CD4-positive, alpha-beta memory T cell (primary cell): ENCODE results near the gene KIAA1958. TPM values are rescaled to one million over a fixed set of nuclear protein-coding genes. Genes with fewer than 3 reads are reported as not detected.
A peak's percentile ranks its signal among the peaks of the same experiment; 100 is the strongest.

ENCODE experiments used
- CTCF ChIA-PET: fragments of 350-600 bp; sonication (Branson Sonifier 250); formaldehyde crosslinking; loops from one replicate; lab custom pipeline; 2021; ENCODE audit warnings: inconsistent platforms; ENCODE audit not compliant: partially characterized antibody; lab: Charles Lee
- POLR2A ChIA-PET: fragments of 350-600 bp; sonication (Branson Sonifier 250); formaldehyde crosslinking; loops from one replicate; lab custom pipeline; 2021; ENCODE audit not compliant: partially characterized antibody; lab: Charles Lee
- DNase-seq, 5 donors: peaks; one replicate each; pipeline versions ENCODE4 v3.0.0 to v3.0.0-alpha.2; 2020 to 2022; ENCODE audit warnings: mixed read lengths in 1 of 5
- H3K27ac ChIP-seq: one replicate; pipeline ENCODE4 v1.7.0; 2013; ENCODE audit warnings: low read depth, low read length
- H3K27me3 ChIP-seq: 2 replicates; pipeline ENCODE4 v1.7.0; 2013; ENCODE audit warnings: mild to moderate bottlenecking, low read length, moderate library complexity; ENCODE audit not compliant: insufficient read depth
- H3K36me3 ChIP-seq: 2 replicates; pipeline ENCODE4 v1.7.0; 2013; ENCODE audit warnings: mild to moderate bottlenecking, low read length, moderate library complexity; ENCODE audit not compliant: insufficient read depth
- H3K4me1 ChIP-seq: 2 replicates; pipeline ENCODE4 v1.7.0; 2013; ENCODE audit warnings: mild to moderate bottlenecking, low read length, moderate library complexity; ENCODE audit not compliant: insufficient read depth
- H3K4me3 ChIP-seq, 2 donors: one replicate each; pipeline ENCODE4 v1.7.0; 2013; ENCODE audit warnings: low read length in 2 of 2, mild to moderate bottlenecking in 1 of 2
- H3K9me3 ChIP-seq, 2 donors: one replicate each; pipeline ENCODE4 v1.7.0; 2013; ENCODE audit warnings: low read length in 2 of 2, control low read depth in 1 of 2; ENCODE audit not compliant: control insufficient read depth in 1 of 2
- H3K27ac Mint-ChIP-seq, 7 donors: one replicate each; pipeline ENCODE4 v1.8.0; 2020 to 2021; ENCODE audit warnings: mixed read lengths in 7 of 7, mild to moderate bottlenecking in 6 of 7, inconsistent platforms in 3 of 7, moderate library complexity in 3 of 7
- H3K27me3 Mint-ChIP-seq, 2 donors: one replicate each; pipeline ENCODE4 v1.8.0; 2020 to 2021; ENCODE audit warnings: mixed read lengths in 2 of 2
- H3K36me3 Mint-ChIP-seq, 2 donors: one replicate each; pipeline ENCODE4 v1.8.0; 2020 to 2021; ENCODE audit warnings: mixed read lengths in 2 of 2, inconsistent platforms in 1 of 2, mild to moderate bottlenecking in 1 of 2
- H3K4me1 Mint-ChIP-seq, 4 donors: one replicate each; pipeline ENCODE4 v1.8.0; 2020 to 2021; ENCODE audit warnings: mixed read lengths in 4 of 4, mild to moderate bottlenecking in 1 of 4
- H3K4me3 Mint-ChIP-seq, 8 donors: one replicate each; pipeline ENCODE4 v1.8.0; 2020 to 2021; ENCODE audit warnings: mixed read lengths in 8 of 8, mild to moderate bottlenecking in 7 of 8, moderate library complexity in 6 of 8, inconsistent platforms in 3 of 8
- H3K9me3 Mint-ChIP-seq, 8 donors: one replicate each; pipeline ENCODE4 v1.8.0; 2020 to 2021; ENCODE audit warnings: mixed read lengths in 8 of 8, mild to moderate bottlenecking in 5 of 8, inconsistent platforms in 3 of 8, moderate library complexity in 1 of 8
- intact Hi-C: fragments of 100-400 bp; cut with micrococcal nuclease; formaldehyde crosslinking; loops from one replicate; pipeline ENCODE4 v1.15.1; 2023
- polyA plus RNA-seq, 2 donors: library from polyadenylated mRNA; unstranded; fragments of 300-500 nt; fragmentation: Illumina TruSeq; gene quantifications; one replicate each; pipeline ENCODE4 v1.2.3, GENCODE V29; 2021
- total RNA-seq, 2 experiments: library from RNA; stranded (reverse); gene quantifications; one replicate each; pipeline ENCODE4 v1.2.3, GENCODE V29; 2021

Gene KIAA1958
- total and polyA plus RNA-seq, 4 experiments from 2014 or later = 0.63 to 5.1 (median 2.8) TPM

- Mint-ChIP-seq H3K36me3 (peaks cover 14 to 22% of the 10 kb centered on the region in 2 donors), H3K27ac (no peak overlapping the region), H3K4me3 (no peak overlapping the region), H3K9me3 (peaks cover 3 to 31% (median 20%) of the 10 kb centered on the region in 8 donors), H3K27me3 (peaks cover 0 to 6% of the 10 kb centered on the region in 2 donors), H3K4me1 (peaks cover 5 to 10% (median 6%) of the 10 kb centered on the region in 4 donors)
- peaks cover 3% of the 10 kb centered on the region for H3K4me1 ChIP-seq
- no peaks in the 10 kb centered on the region for H3K27me3 ChIP-seq
- POLR2A ChIA-PET = no interaction called here
- CTCF ChIA-PET = interaction anchor here (0.6 kb wide), 1 partner anchor 235 kb away, joined by 3 read pairs; no protein-coding TSS in a partner anchor
- H3K36me3 ChIP-seq = no peaks in the 10 kb centered on the region
- peaks cover 0 to 6% of the 10 kb centered on the region in 2 donors for H3K9me3 ChIP-seq
- DNase-seq = no peak
- H3K4me3 ChIP-seq = no peak overlapping the region
- intact Hi-C loops = no loop called here
- H3K27ac ChIP-seq = no peak overlapping the region
Observed at GRCh38 chr9:112680731-112681402, 194.2 kb downstream of the KIAA1958 start.

- no peaks in the 10 kb centered on the region for H3K27me3 ChIP-seq
- no peaks in the 10 kb centered on the region for H3K4me1 ChIP-seq
- Mint-ChIP-seq H3K36me3 (peaks cover 72 to 75% of the 10 kb centered on the region in 2 donors), H3K27ac (no peak overlapping the region), H3K4me1 (peaks cover 0 to 3% (median 0%) of the 10 kb centered on the region in 4 donors), H3K4me3 (no peak overlapping the region), H3K27me3 (no peaks in the 10 kb centered on the region), H3K9me3 (no peaks in the 10 kb centered on the region)
- POLR2A ChIA-PET = no interaction called here
- H3K9me3 ChIP-seq = no peaks in the 10 kb centered on the region
- peaks cover 32% of the 10 kb centered on the region for H3K36me3 ChIP-seq
- CTCF ChIA-PET = no interaction called here
- no peak overlapping the region for H3K4me3 ChIP-seq
- H3K27ac ChIP-seq = no peak overlapping the region
- DNase-seq = no peak
- intact Hi-C loops = no loop called here
Observed at GRCh38 chr9:112689161-112689740, 202.6 kb downstream of the KIAA1958 start.

DNA sequence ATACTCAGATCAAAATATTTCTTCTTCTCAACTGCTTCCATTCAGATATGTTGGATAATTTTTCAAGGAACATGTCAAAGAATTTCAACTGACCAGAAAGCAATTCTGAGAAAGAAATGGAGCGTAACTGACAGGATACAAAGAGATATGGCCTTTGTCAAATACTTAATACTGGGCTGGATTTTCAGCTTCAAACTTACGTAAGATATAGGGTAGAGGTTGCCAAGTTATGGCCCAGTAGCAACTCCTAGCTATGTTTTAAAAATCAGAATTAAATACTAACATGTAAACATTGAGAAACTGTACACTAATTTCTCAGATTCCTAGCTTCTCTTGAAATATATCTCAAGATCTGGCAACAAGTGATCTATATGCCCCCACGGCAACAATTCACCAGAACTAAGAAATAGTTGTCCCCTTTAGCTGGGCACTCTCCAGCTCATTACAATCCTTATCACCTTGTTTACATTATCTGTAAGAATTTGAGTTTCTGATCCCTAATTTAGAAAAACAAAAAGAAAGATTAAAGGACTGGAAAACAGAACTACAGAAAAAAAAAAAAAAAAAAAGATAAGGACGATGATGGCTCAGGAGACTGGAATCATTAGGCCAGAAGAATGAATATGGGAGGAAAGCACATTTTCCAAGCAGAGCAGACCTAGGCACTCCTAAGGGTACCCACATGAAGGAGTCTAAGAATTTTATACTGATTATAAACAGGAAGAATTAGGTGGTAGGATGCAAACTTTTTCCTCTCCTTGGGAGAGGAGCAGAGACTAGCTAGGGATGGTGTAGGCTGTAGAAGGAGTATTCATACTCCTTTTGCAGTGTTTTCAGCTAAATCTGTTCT is 208.3 kb downstream of the KIAA1958 start:
- H3K4me1 ChIP-seq = peaks cover 6% of the 10 kb centered on the region
- H3K36me3 ChIP-seq = peaks cover 21% of the 10 kb centered on the region
- H3K27ac Mint-ChIP-seq = no peak overlapping the region
- no peak overlapping the region for H3K4me3 Mint-ChIP-seq
- H3K27ac ChIP-seq = no peak overlapping the region
- ChIA-PET POLR2A (no interaction called here), CTCF (interaction anchor here (0.6 to 1.1 kb wide), 3 partner anchors 12 to 98 kb away, joined by 3 read pairs; no protein-coding TSS in a partner anchor)
- H3K4me1 Mint-ChIP-seq = peaks cover 8 to 18% (median 14%) of the 10 kb centered on the region in 4 donors
- H3K9me3 ChIP-seq = no peaks in the 10 kb centered on the region
- peaks cover 49 to 65% of the 10 kb centered on the region in 2 donors for H3K36me3 Mint-ChIP-seq
- no peak overlapping the region for H3K4me3 ChIP-seq
- H3K27me3 ChIP-seq = no peaks in the 10 kb centered on the region
- H3K27me3 Mint-ChIP-seq = no peaks in the 10 kb centered on the region
- intact Hi-C loops = loop anchor here (5.0 kb wide), 1 partner anchor 97 kb away; no protein-coding TSS in a partner anchor
- DNase-seq = no peak
- no peaks in the 10 kb centered on the region for H3K9me3 Mint-ChIP-seq

DNA sequence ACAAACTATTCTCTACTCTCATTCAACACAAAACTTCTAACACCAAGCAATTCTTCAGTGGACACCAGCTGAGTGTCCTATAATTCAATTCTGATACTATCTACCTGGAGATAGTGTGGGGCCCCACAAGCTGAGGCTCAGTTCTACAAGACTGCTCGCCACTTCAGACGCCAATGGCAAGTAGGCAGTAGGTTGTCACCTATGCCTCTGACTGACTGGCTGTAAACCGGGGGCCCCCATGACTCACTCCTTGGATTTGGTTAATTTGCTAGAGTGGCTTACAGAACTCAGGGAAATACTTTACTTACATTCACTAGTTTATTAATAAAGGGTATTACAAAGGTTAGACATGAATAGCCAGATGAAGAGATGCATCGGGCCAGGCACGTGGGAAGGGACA is 209.8 kb downstream of the KIAA1958 start:
- peaks cover 12 to 24% (median 19%) of the 10 kb centered on the region in 4 donors for H3K4me1 Mint-ChIP-seq
- no peak for DNase-seq
- H3K4me3 Mint-ChIP-seq = no peak overlapping the region
- ChIA-PET CTCF (interaction anchor here (1.6 kb wide), 1 partner anchor 253 kb away, joined by 3 read pairs; no protein-coding TSS in a partner anchor), POLR2A (no interaction called here)
- H3K27me3 Mint-ChIP-seq = no peaks in the 10 kb centered on the region
- H3K9me3 ChIP-seq = no peaks in the 10 kb centered on the region
- no peak overlapping the region for H3K27ac Mint-ChIP-seq
- no peak overlapping the region for H3K27ac ChIP-seq
- H3K4me3 ChIP-seq = no peak overlapping the region
- peaks cover 38 to 56% of the 10 kb centered on the region in 2 donors for H3K36me3 Mint-ChIP-seq
- peaks cover 9% of the 10 kb centered on the region for H3K36me3 ChIP-seq
- H3K9me3 Mint-ChIP-seq = no peaks in the 10 kb centered on the region
- H3K27me3 ChIP-seq = no peaks in the 10 kb centered on the region
- intact Hi-C loops = loop anchor here (5.0 kb wide), 1 partner anchor 96 kb away; no protein-coding TSS in a partner anchor
- peaks cover 6% of the 10 kb centered on the region for H3K4me1 ChIP-seq

GRCh38 chr9:112699230-112699629 is 212.6 kb downstream of the KIAA1958 start:
- POLR2A ChIA-PET = no interaction called here
- CTCF ChIA-PET = interaction anchor here (0.5 to 1.2 kb wide), 2 partner anchors 320 to 613 kb away, joined by 3 read pairs; partner anchors contain the start of gene HSDL2
- Histone ChIP-seq H3K36me3 (peaks cover 4% of the 10 kb centered on the region), H3K27me3 (no peaks in the 10 kb centered on the region), H3K9me3 (no peaks in the 10 kb centered on the region), H3K4me3 (no peak overlapping the region), H3K4me1 (peaks cover 6% of the 10 kb centered on the region), H3K27ac (no peak overlapping the region)
- DNase-seq = peak; percentile 4 to 48 (median 16)
- Mint-ChIP-seq H3K27ac (peak overlapping the region in 1 of 7 donors; percentile 18), H3K36me3 (peaks cover 29 to 53% of the 10 kb centered on the region in 2 donors), H3K4me1 (peaks cover 15 to 38% (median 18%) of the 10 kb centered on the region in 4 donors), H3K27me3 (no peaks in the 10 kb centered on the region), H3K9me3 (peaks cover 0 to 2% (median 0%) of the 10 kb centered on the region in 8 donors), H3K4me3 (no peak overlapping the region)
- intact Hi-C loops = loop anchor here (5.0 kb wide), 1 partner anchor 93 kb away; no protein-coding TSS in a partner anchor

DNA sequence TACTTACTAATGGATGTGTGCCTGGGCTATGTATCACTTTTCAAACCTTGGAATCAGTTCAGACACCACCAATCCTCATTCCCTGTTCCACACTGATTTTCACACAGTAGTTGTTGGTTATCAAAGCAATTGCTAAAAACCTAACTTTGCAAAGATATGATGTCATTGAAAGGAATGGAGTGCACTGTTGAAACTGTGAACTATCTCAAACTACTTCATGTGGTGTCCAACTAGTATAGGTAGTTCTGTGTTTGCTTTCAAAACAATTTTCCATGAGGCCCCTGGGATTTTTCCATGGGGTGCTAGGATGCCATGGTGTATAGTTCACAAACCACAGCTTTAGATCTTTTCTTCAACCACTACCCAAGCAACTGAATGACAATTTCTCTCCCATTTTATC is 213.5 kb downstream of the KIAA1958 start:
- intact Hi-C loops = no loop called here
- Histone ChIP-seq H3K4me3 (no peak overlapping the region), H3K9me3 (no peaks in the 10 kb centered on the region), H3K4me1 (peaks cover 6% of the 10 kb centered on the region), H3K36me3 (peaks cover 4% of the 10 kb centered on the region), H3K27me3 (no peaks in the 10 kb centered on the region), H3K27ac (no peak overlapping the region)
- Mint-ChIP-seq H3K36me3 (peaks cover 29 to 54% of the 10 kb centered on the region in 2 donors), H3K27ac (no peak overlapping the region), H3K4me3 (no peak overlapping the region), H3K27me3 (no peaks in the 10 kb centered on the region), H3K4me1 (peaks cover 16 to 42% (median 19%) of the 10 kb centered on the region in 4 donors), H3K9me3 (peaks cover 0 to 2% (median 0%) of the 10 kb centered on the region in 8 donors)
- ChIA-PET CTCF (no interaction called here), POLR2A (no interaction called here)
- no peak for DNase-seq
